Caco-2 (cell line): ENCODE measurements around the gene SCNN1A. TPM values are rescaled to one million over a fixed set of nuclear protein-coding genes. Genes with fewer than 3 reads are reported as not detected.

ENCODE experiments used
- BruUV-seq: library from RNA; stranded (reverse); fragments of 400-500 nt; replicated peaks from 2 replicates; lab custom pipeline; 2021; lab: Mats Ljungman, UMichigan
- CTCF ChIA-PET: fragments of 300-600 bp; sonication (Branson Sonifier 250); formaldehyde crosslinking; loops from one replicate; lab custom pipeline; 2022; ENCODE audit warnings: antibody characterized with exemption; lab: Charles Lee
- POLR2A ChIA-PET: fragments of 300-600 bp; sonication (Branson Sonifier 250); formaldehyde crosslinking; loops from one replicate; lab custom pipeline; 2022; ENCODE audit warnings: antibody characterized with exemption; lab: Charles Lee
- DNase-seq, 2 experiments: peaks; one replicate each; pipeline versions ENCODE4 v3.0.0 to v3.0.0-alpha.2; 2020 to 2022
- H3K27me3 ChIP-seq: replicated peaks from 2 replicates; pipeline ENCODE4 v1.6.0; 2011; ENCODE audit warnings: low read length; ENCODE audit not compliant: control insufficient read depth, insufficient read depth
- H3K36me3 ChIP-seq: 2 replicates; pipeline ENCODE4 v1.5.1; 2011; ENCODE audit warnings: low read length; ENCODE audit not compliant: control insufficient read depth, insufficient read depth
- H3K4me1 ChIP-seq: fragments of 250-450 bp; sonication (Bioruptor Pico); 2 replicates; pipeline ENCODE4 v1.5.1; 2020; ENCODE audit warnings: mild to moderate bottlenecking
- H3K4me3 ChIP-seq: 2 replicates; pipeline ENCODE4 v1.5.1; 2011; ENCODE audit warnings: low read depth, mild to moderate bottlenecking, control low read depth, low read length
- H3K9me3 ChIP-seq: fragments of 250-450 bp; sonication (Bioruptor Pico); 2 replicates; pipeline ENCODE4 v1.5.1; 2020; ENCODE audit warnings: mild to moderate bottlenecking, moderate library complexity
- H3K27ac Mint-ChIP-seq: one replicate; pipeline ENCODE4 v1.8.0; 2022; ENCODE audit warnings: mixed read lengths; ENCODE audit not compliant: unreplicated experiment
- H3K27me3 Mint-ChIP-seq: one replicate; pipeline ENCODE4 v1.8.0; 2022; ENCODE audit warnings: mixed read lengths; ENCODE audit not compliant: insufficient read depth, unreplicated experiment
- H3K36me3 Mint-ChIP-seq: one replicate; pipeline ENCODE4 v1.8.0; 2022; ENCODE audit warnings: mild to moderate bottlenecking, mixed read lengths; ENCODE audit not compliant: insufficient read depth, unreplicated experiment
- H3K4me1 Mint-ChIP-seq: one replicate; pipeline ENCODE4 v1.8.0; 2022; ENCODE audit warnings: low read depth, mixed read lengths; ENCODE audit not compliant: unreplicated experiment
- H3K4me3 Mint-ChIP-seq: one replicate; pipeline ENCODE4 v1.8.0; 2022; ENCODE audit warnings: mild to moderate bottlenecking, moderate library complexity, mixed read lengths; ENCODE audit not compliant: unreplicated experiment
- H3K9me3 Mint-ChIP-seq: one replicate; pipeline ENCODE4 v1.8.0; 2022; ENCODE audit warnings: mixed read lengths; ENCODE audit not compliant: unreplicated experiment
- intact Hi-C: fragments of 100-400 bp; cut with micrococcal nuclease; formaldehyde crosslinking; loops from one replicate; pipeline ENCODE4 v1.10.0; 2022; ENCODE audit not compliant: unreplicated experiment
- total RNA-seq: library from RNA; stranded (reverse); gene quantifications from 2 replicates; pipeline ENCODE4 v1.2.3, GENCODE V29; 2022
- TF ChIP-seq, protein P1 (sequence below), 2 experiments: fragments of 200-600 bp in 1 of 2; IDR thresholded peaks; 1 replicate in 1 of 2; 2 replicates in 1 of 2; pipeline versions ENCODE4 v1.5.1 to v1.8.0; 2011 to 2022; ENCODE audit warnings: antibody characterized with exemption in 1 of 2, control low read depth in 1 of 2, inconsistent platforms in 1 of 2, low read depth in 1 of 2, low read length in 1 of 2, mild to moderate bottlenecking in 1 of 2, moderate library complexity in 1 of 2; ENCODE audit not compliant: insufficient read depth in 1 of 2, severe bottlenecking in 1 of 2, unreplicated experiment in 1 of 2

Gene SCNN1A
- total RNA-seq, 1 experiment from 2014 or later, result 52.6 TPM

DNA sequence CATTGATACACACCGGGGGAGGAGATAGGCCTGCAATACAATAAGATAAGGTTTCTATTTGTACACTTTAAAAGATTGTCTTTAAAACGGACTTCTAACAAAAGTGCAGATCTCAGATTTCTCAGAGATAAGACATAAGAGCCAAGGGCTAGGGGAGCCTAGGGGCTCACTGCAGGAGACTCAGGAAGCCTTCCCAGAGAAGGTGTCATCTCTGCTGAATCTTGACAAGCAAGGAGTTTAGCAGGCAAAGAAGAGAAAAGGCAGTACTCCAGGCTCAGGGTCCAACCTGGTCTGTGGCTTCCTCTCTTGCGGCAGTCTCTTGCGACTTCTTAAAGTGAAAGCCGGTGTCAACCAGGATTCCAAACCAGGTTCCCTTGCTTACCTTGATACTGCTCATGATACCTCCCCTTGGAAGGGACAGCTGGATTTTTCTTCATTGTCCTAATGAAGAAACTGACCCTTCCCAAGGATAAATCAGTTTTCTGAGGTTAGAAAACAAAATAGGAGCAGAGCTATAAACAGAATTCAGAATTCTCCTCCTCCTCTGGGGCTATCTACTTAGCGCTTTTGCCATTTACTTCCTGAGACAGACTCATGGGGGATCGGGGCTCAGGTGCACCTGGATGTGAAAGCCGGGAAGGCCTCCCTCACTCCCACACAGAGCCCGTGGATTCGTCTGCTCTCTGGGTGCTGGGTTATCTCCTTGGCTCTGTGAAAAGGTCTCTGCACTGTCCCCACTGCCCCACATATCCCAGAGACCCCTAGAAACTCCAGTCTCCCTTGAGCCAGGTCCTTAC, 1.7 kb upstream of the SCNN1A start:
- Mint-ChIP-seq H3K4me3 (peak overlapping the region; percentile 72), H3K4me1 (peaks cover 47% of the 10 kb centered on the region), H3K36me3 (peaks cover 13% of the 10 kb centered on the region), H3K27me3 (no peaks in the 10 kb centered on the region), H3K27ac (peak overlapping the region; percentile 94), H3K9me3 (no peaks in the 10 kb centered on the region)
- TF ChIP-seq, protein P1, sequence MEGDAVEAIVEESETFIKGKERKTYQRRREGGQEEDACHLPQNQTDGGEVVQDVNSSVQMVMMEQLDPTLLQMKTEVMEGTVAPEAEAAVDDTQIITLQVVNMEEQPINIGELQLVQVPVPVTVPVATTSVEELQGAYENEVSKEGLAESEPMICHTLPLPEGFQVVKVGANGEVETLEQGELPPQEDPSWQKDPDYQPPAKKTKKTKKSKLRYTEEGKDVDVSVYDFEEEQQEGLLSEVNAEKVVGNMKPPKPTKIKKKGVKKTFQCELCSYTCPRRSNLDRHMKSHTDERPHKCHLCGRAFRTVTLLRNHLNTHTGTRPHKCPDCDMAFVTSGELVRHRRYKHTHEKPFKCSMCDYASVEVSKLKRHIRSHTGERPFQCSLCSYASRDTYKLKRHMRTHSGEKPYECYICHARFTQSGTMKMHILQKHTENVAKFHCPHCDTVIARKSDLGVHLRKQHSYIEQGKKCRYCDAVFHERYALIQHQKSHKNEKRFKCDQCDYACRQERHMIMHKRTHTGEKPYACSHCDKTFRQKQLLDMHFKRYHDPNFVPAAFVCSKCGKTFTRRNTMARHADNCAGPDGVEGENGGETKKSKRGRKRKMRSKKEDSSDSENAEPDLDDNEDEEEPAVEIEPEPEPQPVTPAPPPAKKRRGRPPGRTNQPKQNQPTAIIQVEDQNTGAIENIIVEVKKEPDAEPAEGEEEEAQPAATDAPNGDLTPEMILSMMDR (IDR thresholded peaks at IDR 0.05; ENCODE audit: insufficient read depth in 1 of 2, low read depth in 1 of 2, low read length in 1 of 2, severe bottlenecking in 1 of 2, unreplicated experiment in 1 of 2), result no peak
- Histone ChIP-seq H3K36me3 (no peaks in the 10 kb centered on the region), H3K4me3 (no peak overlapping the region), H3K9me3 (no peaks in the 10 kb centered on the region), H3K4me1 (peaks cover 63% of the 10 kb centered on the region), H3K27me3 (no peaks in the 10 kb centered on the region)
- ChIA-PET CTCF (interaction anchor here (0.6 to 1.4 kb wide), 6 partner anchors 22 to 161 kb away, joined by 3 to 6 read pairs (median 3); partner anchors contain the start of gene TNFRSF1A), POLR2A (interaction anchor here (0.6 to 2.0 kb wide), 3 partner anchors 41 to 368 kb away, joined by 3 to 9 read pairs (median 3); no protein-coding TSS in a partner anchor)
- TSS peak; percentile 21 for BruUV-seq
- intact Hi-C loops, result loop anchor here (1.0 to 10.0 kb wide), 5 partner anchors 7 to 302 kb away; partner anchors contain the start of genes LTBR and PLEKHG6
- peak in 1 of 2 experiments; percentile 29 for DNase-seq

DNA sequence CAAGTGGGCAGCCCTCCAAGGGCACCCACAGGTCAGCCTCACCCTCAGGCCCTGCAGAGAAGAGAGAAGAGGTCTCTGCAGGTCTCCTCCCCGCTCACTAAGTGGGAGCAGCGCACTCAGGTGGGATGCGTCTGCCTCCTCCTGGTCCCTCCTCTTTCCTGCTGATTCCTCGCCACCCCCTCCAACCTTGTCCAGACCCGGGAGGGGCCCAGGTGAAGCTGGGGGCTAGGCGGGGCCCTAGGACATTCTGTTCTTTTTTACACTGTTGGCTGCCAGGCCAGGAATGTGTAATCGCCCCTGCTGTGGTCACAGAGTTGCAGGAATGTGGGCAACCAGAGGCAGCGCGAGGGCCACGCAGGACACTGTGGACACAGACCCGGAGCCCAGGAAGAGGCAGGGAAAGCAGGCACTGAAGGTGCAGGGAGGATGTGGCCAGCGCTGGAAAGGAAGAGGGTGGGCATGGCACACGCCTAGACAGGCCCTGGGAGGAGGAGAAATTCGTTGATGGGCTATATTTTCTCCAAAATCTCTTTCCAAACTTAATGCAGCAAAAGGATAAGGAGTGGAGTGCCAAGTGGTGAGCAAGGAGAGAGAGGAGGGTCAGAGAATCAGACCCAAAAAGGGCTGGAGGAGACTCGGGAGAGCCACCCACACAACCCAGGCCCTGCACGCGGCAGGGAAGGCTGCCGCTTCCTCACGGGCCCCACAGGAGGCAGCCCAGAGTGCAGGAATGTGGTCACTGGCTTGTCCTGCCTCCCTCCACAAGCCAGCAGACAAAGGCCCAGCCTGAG, 911 bp upstream of the SCNN1A start:
- POLR2A ChIA-PET, result interaction anchor here (0.6 to 2.0 kb wide), 3 partner anchors 34 to 1393 kb away, joined by 3 to 9 read pairs (median 3); partner anchors contain the start of gene TNFRSF1A

More for the DNA sequence above, 911 bp upstream of the SCNN1A start:
- H3K9me3 ChIP-seq, result no peaks in the 10 kb centered on the region
- H3K4me1 ChIP-seq, result peaks cover 68% of the 10 kb centered on the region
- intact Hi-C loops, result loop anchor here (1.0 to 10.0 kb wide), 5 partner anchors 8 to 301 kb away; partner anchors contain the start of genes LTBR and PLEKHG6
- no peaks in the 10 kb centered on the region for H3K27me3 ChIP-seq
- Mint-ChIP-seq H3K9me3 (no peaks in the 10 kb centered on the region), H3K27ac (peak overlapping the region; percentile 94), H3K4me1 (peaks cover 51% of the 10 kb centered on the region), H3K27me3 (no peaks in the 10 kb centered on the region), H3K36me3 (peaks cover 14% of the 10 kb centered on the region), H3K4me3 (peak overlapping the region; percentile 72)
- CTCF ChIA-PET, result interaction anchor here (0.7 to 1.4 kb wide), 5 partner anchors 13 to 89 kb away, joined by 3 to 6 read pairs (median 4); no protein-coding TSS in a partner anchor
- no peak overlapping the region for H3K4me3 ChIP-seq
- peak; percentile 88 to 89 for DNase-seq
- TF ChIP-seq, protein P1 (IDR thresholded peaks at IDR 0.05; ENCODE audit: insufficient read depth in 1 of 2, low read depth in 1 of 2, low read length in 1 of 2, severe bottlenecking in 1 of 2, unreplicated experiment in 1 of 2), result peak; percentile 69 to 71
- no TSS peak for BruUV-seq
- no peaks in the 10 kb centered on the region for H3K36me3 ChIP-seq
